Trophoblast cell (in vitro differentiated cells and primary cell): Measurements from ENCODE around the gene GID8.
A peak's percentile ranks its signal among the peaks of the same experiment; 100 is the strongest.

Experiments
- DNase-seq, 2 donors: peaks; one replicate each; pipeline ENCODE4 v3.0.0-alpha.2; 2016
- H2AFZ ChIP-seq: 2 replicates; pipeline ENCODE4 v1.6.1; 2013; ENCODE audit warnings: low read length, moderate library complexity, mild to moderate bottlenecking; ENCODE audit not compliant: insufficient read depth, poor library complexity
- H2AK5ac ChIP-seq: 2 replicates; pipeline ENCODE4 v1.6.1; 2013; ENCODE audit warnings: mild to moderate bottlenecking, low read length
- H2BK120ac ChIP-seq: 2 replicates; pipeline ENCODE4 v1.6.1; 2013; ENCODE audit warnings: low read length, mild to moderate bottlenecking, moderate library complexity; ENCODE audit not compliant: insufficient read depth, poor library complexity
- H2BK12ac ChIP-seq: 2 replicates; pipeline ENCODE4 v1.6.1; 2013; ENCODE audit warnings: mild to moderate bottlenecking, low read length, moderate library complexity
- H2BK5ac ChIP-seq: 2 replicates; pipeline ENCODE4 v1.6.1; 2013; ENCODE audit warnings: low read length, low read depth, moderate library complexity, mild to moderate bottlenecking; ENCODE audit not compliant: poor library complexity
- H3K14ac ChIP-seq: 2 replicates; pipeline ENCODE4 v1.6.1; 2013; ENCODE audit warnings: mild to moderate bottlenecking, low read length
- H3K18ac ChIP-seq: 2 replicates; pipeline ENCODE4 v1.6.1; 2013; ENCODE audit warnings: mild to moderate bottlenecking, low read length
- H3K23ac ChIP-seq: 2 replicates; pipeline ENCODE4 v1.6.1; 2013; ENCODE audit warnings: low read length
- H3K27ac ChIP-seq: 2 replicates; pipeline ENCODE4 v1.5.1; 2013; ENCODE audit warnings: low read depth, mild to moderate bottlenecking, inconsistent platforms, low read length, moderate library complexity
- H3K27me3 ChIP-seq: 2 replicates; pipeline ENCODE4 v1.6.1; 2013; ENCODE audit warnings: inconsistent platforms, mild to moderate bottlenecking, low read length, moderate library complexity; ENCODE audit not compliant: insufficient read depth
- H3K36me3 ChIP-seq, 2 experiments: 1 replicate in 1 of 2; 2 replicates in 1 of 2; pipeline ENCODE4 v1.6.1; 2013; ENCODE audit warnings: low read length in 2 of 2, mild to moderate bottlenecking in 2 of 2, moderate library complexity in 1 of 2; ENCODE audit not compliant: insufficient read depth in 2 of 2, control insufficient read depth in 1 of 2
- H3K4ac ChIP-seq: 2 replicates; pipeline ENCODE4 v1.6.1; 2013; ENCODE audit warnings: low read depth, mild to moderate bottlenecking, low read length, moderate library complexity
- H3K4me1 ChIP-seq, 2 experiments: 1 replicate in 1 of 2; 2 replicates in 1 of 2; pipeline ENCODE4 v1.6.1; 2013; ENCODE audit warnings: low read length in 2 of 2, mild to moderate bottlenecking in 2 of 2, moderate library complexity in 1 of 2; ENCODE audit not compliant: insufficient read depth in 2 of 2, control insufficient read depth in 1 of 2
- H3K4me2 ChIP-seq: 2 replicates; pipeline ENCODE4 v1.6.1; 2013; ENCODE audit warnings: inconsistent platforms, mild to moderate bottlenecking, low read length, moderate library complexity
- H3K4me3 ChIP-seq: 2 replicates; pipeline ENCODE4 v1.5.1; 2013; ENCODE audit warnings: mild to moderate bottlenecking, low read depth, low read length, inconsistent platforms
- H3K79me1 ChIP-seq: one replicate; pipeline ENCODE4 v1.6.1; 2013; ENCODE audit warnings: low read length
- H3K79me2 ChIP-seq: 2 replicates; pipeline ENCODE4 v1.6.1; 2013; ENCODE audit warnings: low read length, mild to moderate bottlenecking; ENCODE audit not compliant: control insufficient read depth, insufficient read depth, poor library complexity
- H3K9ac ChIP-seq: 2 replicates; pipeline ENCODE4 v1.6.1; 2013; ENCODE audit warnings: mild to moderate bottlenecking, low read length
- H3K9me3 ChIP-seq: 2 replicates; pipeline ENCODE4 v1.6.1; 2013; ENCODE audit warnings: low read depth, mild to moderate bottlenecking, control low read depth, inconsistent platforms, low read length; ENCODE audit not compliant: insufficient read depth
- H4K12ac ChIP-seq: 2 replicates; pipeline ENCODE4 v1.6.1; 2013; ENCODE audit warnings: low read depth, mild to moderate bottlenecking, low read length, moderate library complexity
- H4K8ac ChIP-seq: 2 replicates; pipeline ENCODE4 v1.6.1; 2013; ENCODE audit warnings: low read depth, mild to moderate bottlenecking, low read length, moderate library complexity
- H4K91ac ChIP-seq: one replicate; pipeline ENCODE4 v1.6.1; 2013; ENCODE audit warnings: low read depth, mild to moderate bottlenecking, low read length, moderate library complexity
- WGBS: extraction: QIAGEN DNeasy Blood & Tissue Kit; methylation state at CpG from one replicate; pipeline ENCODE4 v1.1.7; 2013; ENCODE audit warnings: missing lambda C conversion rate; ENCODE audit not compliant: insufficient read length, insufficient coverage; ENCODE audit errors: extremely low coverage; 5-methylcytosine and 5-hydroxymethylcytosine counted together

GID8 gene

DNA sequence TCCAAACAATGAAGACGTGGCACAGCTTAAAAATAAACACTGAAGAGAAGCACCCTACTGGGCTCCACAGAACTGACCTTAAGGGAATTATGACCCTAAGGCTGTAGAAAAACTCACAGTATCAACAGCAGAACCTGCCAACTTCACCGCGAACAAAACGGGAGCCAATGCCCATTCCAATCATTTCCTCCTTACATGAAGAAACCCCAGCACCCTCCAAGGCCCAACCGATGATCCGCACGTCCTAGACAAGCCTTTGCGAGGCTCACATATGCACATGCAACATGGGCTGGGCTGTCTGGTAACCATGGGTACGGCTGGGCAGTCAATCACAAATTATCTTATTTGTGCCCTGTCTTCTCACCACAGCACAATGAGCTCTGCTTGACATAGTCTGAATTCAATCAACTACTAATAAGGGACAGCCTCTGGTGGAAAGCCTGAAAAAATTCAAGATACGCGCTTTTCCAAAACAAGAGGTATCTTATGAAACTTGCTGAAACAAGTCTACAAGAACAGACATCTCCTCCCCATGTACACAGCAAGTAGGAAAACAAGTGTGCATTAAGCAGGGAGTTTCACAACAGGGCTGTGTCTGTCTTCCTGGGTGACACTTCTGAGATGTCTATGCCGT lies 13.4 kb upstream of the GID8 start:
- Histone ChIP-seq H4K8ac (no peak overlapping the region), H3K18ac (no peak overlapping the region), H3K79me1 (peaks cover 22% of the 10 kb centered on the region), H3K4me3 (no peak overlapping the region), H2BK120ac (no peak overlapping the region), H3K4ac (peak overlapping the region; percentile 100), H2BK5ac (no peak overlapping the region), H3K27me3 (no peaks in the 10 kb centered on the region), H2AFZ (no peak overlapping the region), H2AK5ac (no peak overlapping the region), H3K4me1 (peaks cover 30 to 45% of the 10 kb centered on the region in 2 experiments), H3K79me2 (peaks cover 46% of the 10 kb centered on the region), H3K27ac (no peak overlapping the region), H4K91ac (no peak overlapping the region), H2BK12ac (no peak overlapping the region), H3K36me3 (peaks cover 0 to 4% of the 10 kb centered on the region in 2 experiments), H3K23ac (no peak overlapping the region), H3K9ac (no peak overlapping the region), H4K12ac (no peak overlapping the region), H3K9me3 (no peaks in the 10 kb centered on the region), H3K4me2 (peak overlapping the region; percentile 65), H3K14ac (no peak overlapping the region)
- no CpG with 5 or more reads among the region's 12 CpGs for WGBS
- no peak for DNase-seq

DNA sequence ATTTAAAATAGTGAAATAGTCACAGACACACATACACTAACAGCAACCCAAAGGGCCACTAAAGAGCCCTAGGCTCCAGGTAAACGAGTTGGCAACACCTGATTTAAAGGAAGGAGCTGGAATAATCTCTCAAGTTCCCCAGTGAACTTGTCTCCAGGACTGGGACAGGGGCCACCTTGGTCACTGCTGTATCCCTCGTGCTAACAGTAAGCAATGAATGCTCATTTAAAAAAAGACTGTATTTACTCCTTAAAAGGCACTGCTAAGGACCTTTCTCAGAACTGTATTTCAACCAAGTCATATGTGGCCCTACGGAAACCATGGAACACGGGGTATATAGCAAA lies 12.9 kb upstream of the GID8 start:
- no peak overlapping the region for H3K23ac ChIP-seq
- peak overlapping the region; percentile 13 for H3K27ac ChIP-seq
- no peak overlapping the region for H4K91ac ChIP-seq
- peaks cover 28 to 44% of the 10 kb centered on the region in 2 experiments for H3K4me1 ChIP-seq
- H4K8ac ChIP-seq = no peak overlapping the region
- H3K14ac ChIP-seq = no peak overlapping the region
- peak overlapping the region; percentile 12 for H2BK5ac ChIP-seq
- peaks cover 0 to 3% of the 10 kb centered on the region in 2 experiments for H3K36me3 ChIP-seq
- no peak overlapping the region for H2BK12ac ChIP-seq
- no peak overlapping the region for H2BK120ac ChIP-seq
- H3K79me2 ChIP-seq = peaks cover 43% of the 10 kb centered on the region
- no peak overlapping the region for H4K12ac ChIP-seq
- peak overlapping the region; percentile 65 for H3K4me2 ChIP-seq
- no peak overlapping the region for H2AK5ac ChIP-seq
- no peaks in the 10 kb centered on the region for H3K27me3 ChIP-seq
- H2AFZ ChIP-seq = no peak overlapping the region
- WGBS = no CpG with 5 or more reads among the region's 4 CpGs
- H3K4ac ChIP-seq = peak overlapping the region; percentile 100
- peak overlapping the region; percentile 88 for H3K9ac ChIP-seq
- no peak overlapping the region for H3K4me3 ChIP-seq
- no peaks in the 10 kb centered on the region for H3K9me3 ChIP-seq
- peaks cover 22% of the 10 kb centered on the region for H3K79me1 ChIP-seq
- DNase-seq = no peak
- H3K18ac ChIP-seq = no peak overlapping the region

DNA sequence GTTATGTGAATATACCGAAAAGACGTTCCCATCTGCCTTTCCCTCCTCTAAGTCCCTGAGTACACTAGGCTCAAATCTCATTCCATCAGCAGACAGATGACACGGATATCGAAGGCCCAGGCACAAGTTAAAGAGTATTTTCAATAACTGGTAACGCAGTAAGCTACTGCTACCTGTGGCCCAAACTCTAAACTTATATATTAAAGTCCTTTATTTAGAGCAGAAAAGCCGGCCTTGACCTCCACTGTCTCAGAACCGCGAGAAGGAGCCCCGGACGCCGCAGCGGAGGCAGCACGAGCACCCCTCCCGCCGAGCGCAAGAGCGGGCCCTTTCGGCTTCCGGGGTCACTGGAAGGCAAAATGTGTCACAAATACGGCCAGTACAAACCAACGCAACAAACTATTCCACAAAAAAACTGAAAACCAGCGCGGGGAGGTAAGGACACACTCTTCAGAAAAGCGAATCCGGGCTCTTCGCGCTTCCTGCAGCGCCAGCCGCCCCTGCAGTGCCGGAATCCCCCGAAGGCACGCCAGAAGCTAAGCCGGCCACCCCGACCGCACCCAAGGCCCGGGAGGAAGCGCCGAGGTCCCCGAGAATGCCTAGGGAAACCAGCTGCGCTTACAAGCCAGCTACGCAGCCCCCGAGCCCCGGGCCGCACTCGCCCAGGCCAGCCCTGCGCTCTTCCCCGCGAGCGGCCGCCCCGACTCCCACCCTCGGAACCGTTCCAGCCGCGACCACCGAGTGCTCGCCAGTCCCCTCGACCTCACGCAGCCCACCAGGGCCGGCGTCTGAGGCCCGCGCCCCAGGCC lies 12.3 kb upstream of the GID8 start:
- H2AFZ ChIP-seq = peak overlapping the region; percentile 84
- no peaks in the 10 kb centered on the region for H3K36me3 ChIP-seq
- peaks cover 22% of the 10 kb centered on the region for H3K79me1 ChIP-seq
- peaks cover 38% of the 10 kb centered on the region for H3K79me2 ChIP-seq
- peak overlapping the region; percentile 90 for H4K91ac ChIP-seq
- H3K9me3 ChIP-seq = no peaks in the 10 kb centered on the region
- peak overlapping the region; percentile 65 for H3K4me2 ChIP-seq
- H4K8ac ChIP-seq = peak overlapping the region; percentile 97
- H3K27ac ChIP-seq = peak overlapping the region; percentile 61
- H2BK5ac ChIP-seq = peak overlapping the region; percentile 83
- no CpG with 5 or more reads among the region's 63 CpGs for WGBS
- H3K27me3 ChIP-seq = no peaks in the 10 kb centered on the region
- H3K9ac ChIP-seq = peak overlapping the region; percentile 88
- DNase-seq = peak in 1 of 2 donors; percentile 41
- no peak overlapping the region for H2BK12ac ChIP-seq
- H3K14ac ChIP-seq = peak overlapping the region; percentile 98
- H3K4ac ChIP-seq = peak overlapping the region; percentile 100
- H2BK120ac ChIP-seq = peak overlapping the region; percentile 69
- H2AK5ac ChIP-seq = peak overlapping the region; percentile 98
- peak overlapping the region; percentile 71 for H3K18ac ChIP-seq
- peaks cover 25 to 40% of the 10 kb centered on the region in 2 experiments for H3K4me1 ChIP-seq
- peak overlapping the region; percentile 91 for H3K4me3 ChIP-seq
- no peak overlapping the region for H3K23ac ChIP-seq
- peak overlapping the region; percentile 84 for H4K12ac ChIP-seq

DNA sequence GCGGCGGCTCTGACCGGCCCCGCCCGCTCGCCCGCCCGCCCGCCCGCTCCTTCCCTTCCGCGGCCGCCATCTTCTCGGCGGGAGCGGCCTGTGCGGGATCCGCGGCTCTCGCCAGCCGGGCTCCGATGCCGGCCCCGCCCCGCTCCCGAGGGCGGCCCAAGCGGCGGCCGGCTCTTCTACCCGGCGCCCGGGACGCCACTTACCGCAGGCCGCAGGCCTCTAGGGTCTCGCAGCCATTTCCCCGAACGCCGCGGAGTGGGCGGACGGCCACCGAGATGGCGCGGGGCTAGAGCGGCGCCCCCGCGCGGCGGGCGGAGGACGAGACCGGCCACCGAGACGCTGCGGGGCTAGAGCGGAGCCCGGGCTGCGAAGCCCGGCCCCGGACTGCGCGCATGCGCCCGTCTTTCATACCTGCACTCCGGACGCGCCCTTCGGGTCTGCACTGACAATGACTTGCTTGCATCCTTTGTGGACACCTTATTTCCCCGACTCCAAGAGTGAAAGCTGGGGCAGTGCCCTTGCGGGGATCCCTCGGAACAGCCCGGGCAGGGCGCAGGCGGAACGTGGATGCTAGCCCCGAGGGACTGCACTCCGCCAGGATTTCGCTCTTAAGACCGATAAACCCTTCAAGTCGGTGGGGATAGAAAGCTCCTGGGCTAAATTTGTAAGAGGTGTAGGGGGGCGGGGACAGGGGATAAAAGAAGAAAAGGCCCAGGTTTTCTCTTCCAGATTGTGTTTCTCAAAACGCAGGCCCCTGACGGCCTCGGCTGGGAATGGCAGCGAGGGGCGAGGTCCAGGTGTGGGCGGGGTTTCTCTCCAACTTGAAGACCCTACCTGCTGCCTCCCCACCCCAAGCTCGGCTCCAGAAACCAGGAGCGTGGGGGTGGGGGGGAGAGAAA lies 11.5 kb upstream of the GID8 start, which contains the start of gene DIDO1:
TSS of gene DIDO1 (minus strand) at position 277 of the 899 bp plus-strand sequence.
- H3K23ac ChIP-seq = no peak within 1 kb of the TSS
- H3K27me3 ChIP-seq = no peaks in the 10 kb centered on the region
- peak within 1 kb of the TSS; percentile 98 for H2AK5ac ChIP-seq
- H3K4me1 ChIP-seq = peaks cover 25 to 35% of the 10 kb centered on the region in 2 experiments
- H3K9me3 ChIP-seq = no peaks in the 10 kb centered on the region
- H4K12ac ChIP-seq = peak within 1 kb of the TSS; percentile 88
- peak within 1 kb of the TSS; percentile 89 for H3K9ac ChIP-seq
- peak within 1 kb of the TSS; percentile 83 for H2BK5ac ChIP-seq
- peak within 1 kb of the TSS; percentile 61 for H3K27ac ChIP-seq
- H4K91ac ChIP-seq = peak within 1 kb of the TSS; percentile 90
- peak within 1 kb of the TSS; percentile 92 for H3K18ac ChIP-seq
- peak; percentile 90 to 93 for DNase-seq
- peak within 1 kb of the TSS; percentile 87 for H2BK120ac ChIP-seq
- H3K14ac ChIP-seq = peak within 1 kb of the TSS; percentile 98
- H4K8ac ChIP-seq = peak within 1 kb of the TSS; percentile 97
- peak within 1 kb of the TSS; percentile 97 for H3K4me2 ChIP-seq
- peaks cover 22% of the 10 kb centered on the region for H3K79me1 ChIP-seq
- peaks cover 37% of the 10 kb centered on the region for H3K79me2 ChIP-seq
- H3K4me3 ChIP-seq = peak within 1 kb of the TSS; percentile 91
- no CpG with 5 or more reads among the region's 92 CpGs for WGBS
- no peak within 1 kb of the TSS for H2BK12ac ChIP-seq
- H2AFZ ChIP-seq = peak within 1 kb of the TSS; percentile 84
- peak within 1 kb of the TSS; percentile 100 for H3K4ac ChIP-seq
- H3K36me3 ChIP-seq = peaks cover 0 to 2% of the 10 kb centered on the region in 2 experiments
